ENCODE results near the gene SGO2.

Gene SGO2

DNA sequence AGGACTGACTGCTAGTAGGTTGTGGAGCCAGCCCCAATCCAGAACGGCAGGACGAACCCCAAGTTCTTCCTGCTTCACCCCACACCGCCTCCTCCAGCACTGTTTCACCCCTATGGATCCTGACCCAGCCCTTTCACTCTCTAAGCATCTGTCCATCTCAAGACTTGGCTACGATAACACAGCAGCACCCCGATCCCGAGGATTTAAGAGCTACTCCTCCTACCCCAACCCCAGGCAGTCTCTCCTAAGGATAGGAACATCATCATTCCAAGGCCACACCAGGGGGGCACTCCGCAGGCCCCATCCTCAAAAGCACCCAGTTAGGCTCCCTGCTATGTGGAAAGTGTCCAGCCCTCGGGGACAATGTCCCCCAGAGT, 16.8 kb upstream of the SGO2 start:
- Histone ChIP-seq H3K27ac (peak overlapping the region; percentile 84), H3K4me3 (ENCODE audit: low read depth, low read length) (peak overlapping the region; percentile 89), H3K36me3 (no peaks in the 10 kb centered on the region), H3K27me3 (ENCODE audit: insufficient read depth, low read depth, severe bottlenecking) (no peaks in the 10 kb centered on the region), H3K9me3 (ENCODE audit: severe bottlenecking) (no peaks in the 10 kb centered on the region)
- TF ChIP-seq, protein P1, sequence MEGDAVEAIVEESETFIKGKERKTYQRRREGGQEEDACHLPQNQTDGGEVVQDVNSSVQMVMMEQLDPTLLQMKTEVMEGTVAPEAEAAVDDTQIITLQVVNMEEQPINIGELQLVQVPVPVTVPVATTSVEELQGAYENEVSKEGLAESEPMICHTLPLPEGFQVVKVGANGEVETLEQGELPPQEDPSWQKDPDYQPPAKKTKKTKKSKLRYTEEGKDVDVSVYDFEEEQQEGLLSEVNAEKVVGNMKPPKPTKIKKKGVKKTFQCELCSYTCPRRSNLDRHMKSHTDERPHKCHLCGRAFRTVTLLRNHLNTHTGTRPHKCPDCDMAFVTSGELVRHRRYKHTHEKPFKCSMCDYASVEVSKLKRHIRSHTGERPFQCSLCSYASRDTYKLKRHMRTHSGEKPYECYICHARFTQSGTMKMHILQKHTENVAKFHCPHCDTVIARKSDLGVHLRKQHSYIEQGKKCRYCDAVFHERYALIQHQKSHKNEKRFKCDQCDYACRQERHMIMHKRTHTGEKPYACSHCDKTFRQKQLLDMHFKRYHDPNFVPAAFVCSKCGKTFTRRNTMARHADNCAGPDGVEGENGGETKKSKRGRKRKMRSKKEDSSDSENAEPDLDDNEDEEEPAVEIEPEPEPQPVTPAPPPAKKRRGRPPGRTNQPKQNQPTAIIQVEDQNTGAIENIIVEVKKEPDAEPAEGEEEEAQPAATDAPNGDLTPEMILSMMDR (IDR thresholded peaks at IDR 0.05; ENCODE audit: low read depth, low read length): no peak
- no peak for DNase-seq

DNA sequence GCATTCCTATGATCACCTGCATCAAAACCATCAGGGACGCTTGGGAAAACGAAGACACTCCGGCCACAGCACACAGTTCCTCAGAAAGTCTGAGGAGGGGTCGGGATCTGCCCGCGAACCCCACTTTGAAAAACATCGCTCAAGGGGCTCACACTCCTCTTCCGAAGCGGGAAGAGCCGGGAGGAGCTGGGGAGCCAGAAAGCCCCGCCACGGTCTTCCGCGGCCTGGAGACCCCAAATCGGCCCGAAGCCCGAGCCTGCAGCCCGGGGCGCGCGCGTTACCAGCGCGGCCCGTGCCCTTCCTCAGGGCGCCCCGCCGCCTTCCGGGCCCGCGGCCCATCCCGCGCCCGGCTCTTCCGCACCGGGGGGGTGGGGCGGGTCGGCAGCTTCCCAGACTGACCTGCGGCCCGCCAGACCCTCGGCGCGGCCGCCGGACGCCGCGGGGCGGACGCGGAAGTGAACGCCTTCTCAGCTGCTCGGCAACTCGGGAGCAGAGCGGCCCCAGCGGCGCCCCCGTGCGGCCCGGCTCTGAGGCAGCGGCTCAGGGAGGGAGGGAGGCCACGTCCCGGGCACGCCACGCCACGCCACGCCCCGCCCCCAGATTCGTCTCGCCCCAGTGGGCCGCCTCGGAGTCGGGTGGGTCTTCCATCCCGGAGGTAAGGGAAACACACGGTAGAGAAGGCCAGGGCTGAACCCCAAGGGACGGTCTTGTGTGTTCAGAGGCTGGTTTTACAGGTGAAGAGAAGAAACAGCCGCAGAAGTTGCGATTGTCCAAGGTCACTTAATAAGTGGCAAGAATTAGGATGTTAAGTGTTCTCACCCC, 16.2 kb upstream of the SGO2 start, which contains the start of gene KCTD18:
TSS of gene KCTD18 (minus strand) at position 457 of the 822 bp plus-strand sequence. CDS start 3,052 bp downstream, outside the sequence.
- TF ChIP-seq, protein P1 (IDR thresholded peaks at IDR 0.05; ENCODE audit: low read depth, low read length): peak; percentile 86
- no peaks in the 10 kb centered on the region for H3K36me3 ChIP-seq
- DNase-seq: peak; percentile 95
- peak within 1 kb of the TSS; percentile 89 for H3K4me3 ChIP-seq (ENCODE audit: low read depth, low read length)
- H3K27me3 ChIP-seq (ENCODE audit: insufficient read depth, low read depth, severe bottlenecking): no peaks in the 10 kb centered on the region
- H3K9me3 ChIP-seq (ENCODE audit: severe bottlenecking): no peaks in the 10 kb centered on the region
- peak within 1 kb of the TSS; percentile 84 for H3K27ac ChIP-seq

DNA sequence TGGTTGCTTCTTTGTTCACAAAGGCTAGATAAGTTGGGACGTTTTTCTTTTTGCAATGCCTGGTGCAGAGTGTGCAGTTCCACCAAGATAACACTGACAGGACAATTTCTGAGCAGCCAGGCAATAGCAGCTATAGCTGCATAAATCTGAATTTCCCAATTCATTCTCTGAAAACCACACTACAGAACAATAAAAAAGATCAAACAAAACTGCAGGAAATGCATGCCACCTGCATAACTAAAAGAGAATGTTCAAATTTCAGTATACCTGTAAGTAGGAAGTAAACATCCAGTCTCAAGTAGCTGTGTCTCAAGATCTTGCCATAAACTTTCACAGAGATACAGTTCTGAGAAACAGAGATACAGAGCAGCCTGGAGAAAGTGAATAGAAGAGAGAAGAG, 10.9 kb upstream of the SGO2 start:
- H3K4me3 ChIP-seq (ENCODE audit: low read depth, low read length): no peak overlapping the region
- TF ChIP-seq, protein P1 (IDR thresholded peaks at IDR 0.05; ENCODE audit: low read depth, low read length): no peak
- DNase-seq: no peak
- H3K27me3 ChIP-seq (ENCODE audit: insufficient read depth, low read depth, severe bottlenecking): no peaks in the 10 kb centered on the region
- no peaks in the 10 kb centered on the region for H3K9me3 ChIP-seq (ENCODE audit: severe bottlenecking)
- H3K36me3 ChIP-seq: no peaks in the 10 kb centered on the region
- no peak overlapping the region for H3K27ac ChIP-seq

DNA sequence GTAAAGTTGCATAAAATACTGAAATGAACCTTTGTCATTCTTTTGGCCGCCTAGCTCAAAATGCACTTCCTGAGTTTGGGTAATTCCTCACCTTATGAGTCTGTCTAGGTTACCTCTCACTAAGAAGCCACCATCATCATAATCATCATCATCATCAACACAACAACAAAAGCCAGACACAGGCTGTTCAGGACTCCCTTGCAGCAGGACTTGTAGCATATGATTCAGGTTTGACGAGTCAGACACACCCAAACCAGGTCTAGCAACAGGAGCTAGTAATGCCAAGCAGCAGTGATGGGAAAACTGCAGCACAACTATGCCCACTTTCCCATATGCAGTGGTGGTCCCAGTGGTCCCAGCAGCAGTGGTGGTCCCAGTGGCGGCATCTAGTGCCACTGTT, 2.8 kb upstream of the SGO2 start:
- TF ChIP-seq, protein P1 (IDR thresholded peaks at IDR 0.05; ENCODE audit: low read depth, low read length): no peak
- Histone ChIP-seq H3K4me3 (ENCODE audit: low read depth, low read length) (no peak overlapping the region), H3K27me3 (ENCODE audit: insufficient read depth, low read depth, severe bottlenecking) (no peaks in the 10 kb centered on the region), H3K9me3 (ENCODE audit: severe bottlenecking) (no peaks in the 10 kb centered on the region), H3K27ac (no peak overlapping the region), H3K36me3 (no peaks in the 10 kb centered on the region)
- DNase-seq: no peak

DNA sequence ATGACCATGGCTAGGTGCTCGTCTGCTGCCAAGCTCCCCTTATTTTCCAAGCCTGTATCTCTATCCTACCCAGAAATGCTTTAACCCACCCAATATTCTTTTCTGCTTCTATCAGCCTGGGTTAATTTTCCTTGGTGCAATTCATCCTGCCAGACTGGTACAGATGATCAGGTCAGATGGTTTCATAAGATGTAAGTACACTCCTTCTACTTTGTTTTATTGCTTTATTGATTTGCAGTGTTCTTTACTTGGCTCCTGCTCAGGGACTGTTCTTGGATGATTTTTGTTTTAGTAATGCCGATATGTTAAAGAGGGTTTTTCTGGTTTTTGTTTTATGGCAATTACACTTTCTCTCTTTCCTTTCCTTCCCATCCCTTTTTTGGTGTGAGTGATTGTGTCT, 2.4 kb upstream of the SGO2 start:
- Histone ChIP-seq H3K27ac (no peak overlapping the region), H3K4me3 (ENCODE audit: low read depth, low read length) (no peak overlapping the region)
- TF ChIP-seq, protein P1 (IDR thresholded peaks at IDR 0.05; ENCODE audit: low read depth, low read length): no peak

More for the DNA sequence above, 2.4 kb upstream of the SGO2 start:
- no peaks in the 10 kb centered on the region for H3K27me3 ChIP-seq (ENCODE audit: insufficient read depth, low read depth, severe bottlenecking)
- H3K9me3 ChIP-seq (ENCODE audit: severe bottlenecking): no peaks in the 10 kb centered on the region
- DNase-seq: no peak
- H3K36me3 ChIP-seq: no peaks in the 10 kb centered on the region

All from WERI-Rb-1 (cell line).